Peyer's patch (tissue), 4 donors: ENCODE data around the gene LRIT2. TPM values are rescaled to one million over a fixed set of nuclear protein-coding genes. Genes with fewer than 3 reads are reported as not detected.
"Not testable (repeated sequence)": the region's sequence is repeated elsewhere in the genome, so short reads cannot be mapped to it uniquely, and the experiment has no call there.

Experiments
- DNase-seq, 3 donors: peaks; one replicate each; pipeline ENCODE4 v3.0.0-alpha.2; 2017 to 2019
- H3K27ac ChIP-seq, 4 donors: fragments of 200-600 bp; sonication (generic); one replicate each; pipeline ENCODE4 v1.5.1; 2016 to 2019
- H3K27me3 ChIP-seq, 2 donors: fragments of 200-600 bp; sonication (generic); one replicate each; pipeline ENCODE4 v1.5.1; 2019
- H3K36me3 ChIP-seq, 3 donors: fragments of 200-600 bp; sonication (generic); one replicate each; pipeline ENCODE4 v1.5.1; 2016 to 2019
- H3K4me1 ChIP-seq, 4 donors: fragments of 200-600 bp; sonication (generic); one replicate each; pipeline ENCODE4 v1.5.1; 2016 to 2019
- H3K4me3 ChIP-seq, 4 donors: fragments of 200-600 bp; sonication (generic); 1 replicate in 3 of 4; 2 replicates in 1 of 4; pipeline ENCODE4 v1.5.1; 2016 to 2019; ENCODE audit warnings: mild to moderate bottlenecking in 1 of 4
- H3K9me3 ChIP-seq, 4 donors: fragments of 200-600 bp; sonication (generic); one replicate each; pipeline ENCODE4 v1.5.1; 2016 to 2019; ENCODE audit warnings: mild to moderate bottlenecking in 1 of 4
- CTCF ChIP-seq, 6 experiments: fragments of 450-650 bp in 4 of 6; fragments of 200-600 bp in 2 of 6; sonication (generic) in 1 of 6; IDR thresholded peaks; one replicate each; pipeline ENCODE4 v1.5.1; 2017 to 2019; ENCODE audit warnings: antibody characterized with exemption in 6 of 6, mild to moderate bottlenecking in 3 of 6, moderate library complexity in 1 of 6
- POLR2A ChIP-seq, 2 donors: fragments of 450-650 bp; IDR thresholded peaks; one replicate each; pipeline ENCODE4 v1.5.1; 2017; ENCODE audit warnings: antibody characterized with exemption in 2 of 2, mild to moderate bottlenecking in 2 of 2, moderate library complexity in 2 of 2
- total RNA-seq, 4 donors: library from RNA; depleted of rRNA; stranded (reverse); fragments of >200 nt; gene quantifications; one replicate each; pipeline ENCODE4 v1.1.0, GENCODE V29; 2016

The LRIT2 gene
- total RNA-seq, 4 donors from 2014 or later: not detected

GRCh38 chr10:84175436-84175835 lies 49.9 kb downstream of the LRIT2 start:
- Histone ChIP-seq H3K4me1 (peaks cover 0 to 13% (median 9%) of the 10 kb centered on the region in 4 donors), H3K27ac (no peak overlapping the region), H3K27me3 (no peaks in the 10 kb centered on the region), H3K36me3 (peaks cover 0 to 3% (median 0%) of the 10 kb centered on the region in 3 donors), H3K9me3 (no peaks in the 10 kb centered on the region), H3K4me3 (no peak overlapping the region)
- DNase-seq: no peak
- TF ChIP-seq POLR2A (IDR thresholded peaks at IDR 0.05) (no peak), CTCF (IDR thresholded peaks at IDR 0.05) (no peak)

- TF ChIP-seq POLR2A (IDR thresholded peaks at IDR 0.05): peak; percentile 47 to 60
- TF ChIP-seq CTCF (IDR thresholded peaks at IDR 0.05): peak in 1 of 6 experiments; percentile 10
- Histone ChIP-seq H3K4me1 (peaks cover 0 to 13% (median 9%) of the 10 kb centered on the region in 4 donors), H3K4me3 (peak within 1 kb of the TSS in 3 of 4 donors; percentile 5 to 49 (median 38)), H3K27me3 (no peaks in the 10 kb centered on the region), H3K36me3 (peaks cover 0 to 3% (median 0%) of the 10 kb centered on the region in 3 donors), H3K27ac (peak within 1 kb of the TSS in 3 of 4 donors; percentile 70 to 88 (median 88)), H3K9me3 (no peaks in the 10 kb centered on the region)
- peak in 2 of 3 donors; percentile 62 to 71 for DNase-seq
Measured at GRCh38 chr10:84173501-84173929, 51.8 kb downstream of the LRIT2 start, which contains the start of gene GPR15LG. Gene GPR15LG, plus strand, starts transcription at chr10:84173801. Its CDS starts 51 bp downstream, at chr10:84173852.

- no peak overlapping the region for H3K4me3 ChIP-seq
- peak overlapping the region in 3 of 4 donors; percentile 70 to 88 (median 88) for H3K27ac ChIP-seq
- DNase-seq: peak in 2 of 3 donors; percentile 79 to 84
- TF ChIP-seq POLR2A (IDR thresholded peaks at IDR 0.05): no peak
- peak in 1 of 6 experiments; percentile 16 for TF ChIP-seq CTCF (IDR thresholded peaks at IDR 0.05)
- H3K9me3 ChIP-seq: no peaks in the 10 kb centered on the region
- no peaks in the 10 kb centered on the region for H3K27me3 ChIP-seq
- no peaks in the 10 kb centered on the region for H3K36me3 ChIP-seq
- peaks cover 0 to 8% (median 5%) of the 10 kb centered on the region in 4 donors for H3K4me1 ChIP-seq
Measured at GRCh38 chr10:84172467-84173356, 52.6 kb downstream of the LRIT2 start.

- not testable (repeated sequence) for DNase-seq, H3K36me3 ChIP-seq, H3K9me3 ChIP-seq, H3K27me3 ChIP-seq, H3K4me1 ChIP-seq, H3K4me3 ChIP-seq
- peak overlapping the region in 3 of 4 donors; percentile 70 to 88 (median 88) for H3K27ac ChIP-seq
Measured at GRCh38 chr10:84171700-84172466, 53.5 kb downstream of the LRIT2 start.

- not testable (repeated sequence) for H3K27ac ChIP-seq, H3K4me3 ChIP-seq, H3K27me3 ChIP-seq, DNase-seq, H3K36me3 ChIP-seq, H3K9me3 ChIP-seq, H3K4me1 ChIP-seq
Measured at GRCh38 chr10:84171237-84171636, 54.1 kb downstream of the LRIT2 start.

Other genes starting within 250 kb of the LRIT2 start
- 100 to 1,000 TPM; 111 to 270 (median 143) TPM for gene GHITM, start 86.0 kb downstream of the LRIT2 start, total RNA-seq
- 10 to 100 TPM; 23.1 to 83.2 (median 52.2) TPM for gene GPR15LG, start 51.7 kb downstream of the LRIT2 start, total RNA-seq
- gene CDHR1, start 31.0 kb downstream of the LRIT2 start, total RNA-seq: 10 to 100 TPM; 22.6 to 87.0 (median 59.9) TPM
- not detected for gene LRIT1, start 16.0 kb upstream of the LRIT2 start, total RNA-seq
- gene RGR, start 19.5 kb upstream of the LRIT2 start, total RNA-seq: 1 to 10 TPM in 1 of 4 donors, not detected in 3; 4.0 TPM
- 10 to 100 TPM; 33.7 to 63.9 (median 47.5) TPM for gene CCSER2, start 103.0 kb upstream of the LRIT2 start, total RNA-seq